ENCODE data around the gene NME3.

- no peak for TF ChIP-seq EZH2 (IDR thresholded peaks at IDR 0.05; ENCODE audit: low read length, missing control alignments)
- TF ChIP-seq, protein P1, sequence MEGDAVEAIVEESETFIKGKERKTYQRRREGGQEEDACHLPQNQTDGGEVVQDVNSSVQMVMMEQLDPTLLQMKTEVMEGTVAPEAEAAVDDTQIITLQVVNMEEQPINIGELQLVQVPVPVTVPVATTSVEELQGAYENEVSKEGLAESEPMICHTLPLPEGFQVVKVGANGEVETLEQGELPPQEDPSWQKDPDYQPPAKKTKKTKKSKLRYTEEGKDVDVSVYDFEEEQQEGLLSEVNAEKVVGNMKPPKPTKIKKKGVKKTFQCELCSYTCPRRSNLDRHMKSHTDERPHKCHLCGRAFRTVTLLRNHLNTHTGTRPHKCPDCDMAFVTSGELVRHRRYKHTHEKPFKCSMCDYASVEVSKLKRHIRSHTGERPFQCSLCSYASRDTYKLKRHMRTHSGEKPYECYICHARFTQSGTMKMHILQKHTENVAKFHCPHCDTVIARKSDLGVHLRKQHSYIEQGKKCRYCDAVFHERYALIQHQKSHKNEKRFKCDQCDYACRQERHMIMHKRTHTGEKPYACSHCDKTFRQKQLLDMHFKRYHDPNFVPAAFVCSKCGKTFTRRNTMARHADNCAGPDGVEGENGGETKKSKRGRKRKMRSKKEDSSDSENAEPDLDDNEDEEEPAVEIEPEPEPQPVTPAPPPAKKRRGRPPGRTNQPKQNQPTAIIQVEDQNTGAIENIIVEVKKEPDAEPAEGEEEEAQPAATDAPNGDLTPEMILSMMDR (conservative IDR thresholded peaks at IDR 0.05 in 1 of 2, IDR thresholded peaks at IDR 0.05 in 1 of 2; ENCODE audit: low read depth in 1 of 2, low read length in 2 of 2), result no peak
Observed at GRCh38 chr16:1789643-1790045, 18.3 kb upstream of the NME3 start.
